Caco-2 (cell line): Measurements from ENCODE around the gene GPR61. TPM values are rescaled to one million over a fixed set of nuclear protein-coding genes. Genes with fewer than 3 reads are reported as not detected.

Experiments
- BruUV-seq: library from RNA; stranded (reverse); fragments of 400-500 nt; replicated peaks from 2 replicates; lab custom pipeline; 2021; lab: Mats Ljungman, UMichigan
- CTCF ChIA-PET: fragments of 300-600 bp; sonication (Branson Sonifier 250); formaldehyde crosslinking; loops from one replicate; lab custom pipeline; 2022; ENCODE audit warnings: antibody characterized with exemption; lab: Charles Lee
- POLR2A ChIA-PET: fragments of 300-600 bp; sonication (Branson Sonifier 250); formaldehyde crosslinking; loops from one replicate; lab custom pipeline; 2022; ENCODE audit warnings: antibody characterized with exemption; lab: Charles Lee
- DNase-seq, 2 experiments: peaks; one replicate each; pipeline versions ENCODE4 v3.0.0 to v3.0.0-alpha.2; 2020 to 2022
- H3K27me3 ChIP-seq: replicated peaks from 2 replicates; pipeline ENCODE4 v1.6.0; 2011; ENCODE audit warnings: low read length; ENCODE audit not compliant: control insufficient read depth, insufficient read depth
- H3K36me3 ChIP-seq: 2 replicates; pipeline ENCODE4 v1.5.1; 2011; ENCODE audit warnings: low read length; ENCODE audit not compliant: control insufficient read depth, insufficient read depth
- H3K4me1 ChIP-seq: fragments of 250-450 bp; sonication (Bioruptor Pico); 2 replicates; pipeline ENCODE4 v1.5.1; 2020; ENCODE audit warnings: mild to moderate bottlenecking
- H3K4me3 ChIP-seq: 2 replicates; pipeline ENCODE4 v1.5.1; 2011; ENCODE audit warnings: low read depth, mild to moderate bottlenecking, control low read depth, low read length
- H3K9me3 ChIP-seq: fragments of 250-450 bp; sonication (Bioruptor Pico); 2 replicates; pipeline ENCODE4 v1.5.1; 2020; ENCODE audit warnings: mild to moderate bottlenecking, moderate library complexity
- H3K27ac Mint-ChIP-seq: one replicate; pipeline ENCODE4 v1.8.0; 2022; ENCODE audit warnings: mixed read lengths; ENCODE audit not compliant: unreplicated experiment
- H3K27me3 Mint-ChIP-seq: one replicate; pipeline ENCODE4 v1.8.0; 2022; ENCODE audit warnings: mixed read lengths; ENCODE audit not compliant: insufficient read depth, unreplicated experiment
- H3K36me3 Mint-ChIP-seq: one replicate; pipeline ENCODE4 v1.8.0; 2022; ENCODE audit warnings: mild to moderate bottlenecking, mixed read lengths; ENCODE audit not compliant: insufficient read depth, unreplicated experiment
- H3K4me1 Mint-ChIP-seq: one replicate; pipeline ENCODE4 v1.8.0; 2022; ENCODE audit warnings: low read depth, mixed read lengths; ENCODE audit not compliant: unreplicated experiment
- H3K4me3 Mint-ChIP-seq: one replicate; pipeline ENCODE4 v1.8.0; 2022; ENCODE audit warnings: mild to moderate bottlenecking, moderate library complexity, mixed read lengths; ENCODE audit not compliant: unreplicated experiment
- H3K9me3 Mint-ChIP-seq: one replicate; pipeline ENCODE4 v1.8.0; 2022; ENCODE audit warnings: mixed read lengths; ENCODE audit not compliant: unreplicated experiment
- intact Hi-C: fragments of 100-400 bp; cut with micrococcal nuclease; formaldehyde crosslinking; loops from one replicate; pipeline ENCODE4 v1.10.0; 2022; ENCODE audit not compliant: unreplicated experiment
- total RNA-seq: library from RNA; stranded (reverse); gene quantifications from 2 replicates; pipeline ENCODE4 v1.2.3, GENCODE V29; 2022
- TF ChIP-seq, protein P1 (sequence below), 2 experiments: fragments of 200-600 bp in 1 of 2; IDR thresholded peaks; 1 replicate in 1 of 2; 2 replicates in 1 of 2; pipeline versions ENCODE4 v1.5.1 to v1.8.0; 2011 to 2022; ENCODE audit warnings: antibody characterized with exemption in 1 of 2, control low read depth in 1 of 2, inconsistent platforms in 1 of 2, low read depth in 1 of 2, low read length in 1 of 2, mild to moderate bottlenecking in 1 of 2, moderate library complexity in 1 of 2; ENCODE audit not compliant: insufficient read depth in 1 of 2, severe bottlenecking in 1 of 2, unreplicated experiment in 1 of 2

GPR61 gene
- total RNA-seq, 1 experiment from 2014 or later: not detected

DNA sequence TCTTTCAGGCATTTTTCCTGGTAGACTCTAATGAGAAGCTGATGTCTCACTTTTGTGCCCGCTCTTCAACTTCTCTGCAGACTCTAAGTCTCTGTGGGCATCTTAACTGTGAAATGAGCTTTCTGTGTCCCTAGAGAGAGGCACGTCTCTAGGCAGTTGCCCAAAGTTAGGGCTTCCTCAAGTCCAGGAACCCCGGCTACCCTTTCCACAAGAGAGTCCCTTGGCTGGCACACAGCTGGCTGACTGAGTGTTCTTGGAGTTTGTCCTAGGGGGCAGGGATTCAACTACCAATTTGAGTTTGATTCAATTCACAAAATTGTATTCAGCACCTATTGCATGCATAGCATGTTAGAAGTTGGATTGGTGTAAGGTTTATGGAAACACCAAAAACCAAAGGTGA is 1.4 kb downstream of the GPR61 start:
- H3K4me1 Mint-ChIP-seq: no peaks in the 10 kb centered on the region
- BruUV-seq: no TSS peak
- intact Hi-C loops: no loop called here

DNA sequence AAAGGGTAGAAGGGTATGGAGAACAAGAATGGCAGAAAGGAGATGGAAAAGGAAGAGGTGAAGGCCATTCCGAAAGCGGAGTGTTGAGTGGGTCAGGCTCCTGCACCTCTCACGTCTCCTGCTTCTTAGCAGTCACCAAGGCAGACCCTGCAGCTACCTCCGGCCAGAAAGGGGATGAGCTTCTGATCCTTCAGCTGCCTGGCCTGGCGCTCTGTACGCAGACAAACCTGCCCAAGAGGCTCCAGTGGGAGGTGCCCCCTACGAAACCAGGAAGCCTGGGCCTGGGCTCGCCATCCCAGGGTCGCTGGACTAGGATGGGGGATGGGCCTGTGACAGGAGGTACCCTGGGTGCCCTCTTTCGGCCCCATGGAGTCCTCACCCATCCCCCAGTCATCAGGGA is 3.0 kb downstream of the GPR61 start:
- intact Hi-C loops: no loop called here
- H3K36me3 Mint-ChIP-seq: peaks cover 3% of the 10 kb centered on the region
- no peaks in the 10 kb centered on the region for H3K4me1 Mint-ChIP-seq
- Histone ChIP-seq H3K27me3 (no peaks in the 10 kb centered on the region), H3K9me3 (no peaks in the 10 kb centered on the region), H3K36me3 (no peaks in the 10 kb centered on the region), H3K4me3 (no peak overlapping the region), H3K4me1 (peaks cover 12% of the 10 kb centered on the region)
- ChIA-PET CTCF (interaction anchor here (1.3 kb wide), 1 partner anchor 13 kb away, joined by 4 read pairs; no protein-coding TSS in a partner anchor), POLR2A (no interaction called here)
- no peaks in the 10 kb centered on the region for H3K9me3 Mint-ChIP-seq
- H3K27ac Mint-ChIP-seq: no peak overlapping the region
- BruUV-seq: no TSS peak
- H3K4me3 Mint-ChIP-seq: no peak overlapping the region
- H3K27me3 Mint-ChIP-seq: peaks cover 9% of the 10 kb centered on the region
- DNase-seq: no peak
- TF ChIP-seq, protein P1, sequence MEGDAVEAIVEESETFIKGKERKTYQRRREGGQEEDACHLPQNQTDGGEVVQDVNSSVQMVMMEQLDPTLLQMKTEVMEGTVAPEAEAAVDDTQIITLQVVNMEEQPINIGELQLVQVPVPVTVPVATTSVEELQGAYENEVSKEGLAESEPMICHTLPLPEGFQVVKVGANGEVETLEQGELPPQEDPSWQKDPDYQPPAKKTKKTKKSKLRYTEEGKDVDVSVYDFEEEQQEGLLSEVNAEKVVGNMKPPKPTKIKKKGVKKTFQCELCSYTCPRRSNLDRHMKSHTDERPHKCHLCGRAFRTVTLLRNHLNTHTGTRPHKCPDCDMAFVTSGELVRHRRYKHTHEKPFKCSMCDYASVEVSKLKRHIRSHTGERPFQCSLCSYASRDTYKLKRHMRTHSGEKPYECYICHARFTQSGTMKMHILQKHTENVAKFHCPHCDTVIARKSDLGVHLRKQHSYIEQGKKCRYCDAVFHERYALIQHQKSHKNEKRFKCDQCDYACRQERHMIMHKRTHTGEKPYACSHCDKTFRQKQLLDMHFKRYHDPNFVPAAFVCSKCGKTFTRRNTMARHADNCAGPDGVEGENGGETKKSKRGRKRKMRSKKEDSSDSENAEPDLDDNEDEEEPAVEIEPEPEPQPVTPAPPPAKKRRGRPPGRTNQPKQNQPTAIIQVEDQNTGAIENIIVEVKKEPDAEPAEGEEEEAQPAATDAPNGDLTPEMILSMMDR (IDR thresholded peaks at IDR 0.05; ENCODE audit: insufficient read depth in 1 of 2, low read depth in 1 of 2, low read length in 1 of 2, severe bottlenecking in 1 of 2, unreplicated experiment in 1 of 2): no peak

More for the DNA sequence above, 1.4 kb downstream of the GPR61 start:
- Histone ChIP-seq H3K36me3 (no peaks in the 10 kb centered on the region), H3K27me3 (no peaks in the 10 kb centered on the region), H3K4me1 (no peaks in the 10 kb centered on the region), H3K9me3 (no peaks in the 10 kb centered on the region), H3K4me3 (no peak overlapping the region)
- TF ChIP-seq, protein P1 (IDR thresholded peaks at IDR 0.05; ENCODE audit: insufficient read depth in 1 of 2, low read depth in 1 of 2, low read length in 1 of 2, severe bottlenecking in 1 of 2, unreplicated experiment in 1 of 2): no peak
- Mint-ChIP-seq H3K27me3 (peaks cover 9% of the 10 kb centered on the region), H3K27ac (no peak overlapping the region), H3K4me3 (no peak overlapping the region), H3K9me3 (no peaks in the 10 kb centered on the region), H3K36me3 (no peaks in the 10 kb centered on the region)
- POLR2A ChIA-PET: no interaction called here
- DNase-seq: no peak
- CTCF ChIA-PET: no interaction called here

DNA sequence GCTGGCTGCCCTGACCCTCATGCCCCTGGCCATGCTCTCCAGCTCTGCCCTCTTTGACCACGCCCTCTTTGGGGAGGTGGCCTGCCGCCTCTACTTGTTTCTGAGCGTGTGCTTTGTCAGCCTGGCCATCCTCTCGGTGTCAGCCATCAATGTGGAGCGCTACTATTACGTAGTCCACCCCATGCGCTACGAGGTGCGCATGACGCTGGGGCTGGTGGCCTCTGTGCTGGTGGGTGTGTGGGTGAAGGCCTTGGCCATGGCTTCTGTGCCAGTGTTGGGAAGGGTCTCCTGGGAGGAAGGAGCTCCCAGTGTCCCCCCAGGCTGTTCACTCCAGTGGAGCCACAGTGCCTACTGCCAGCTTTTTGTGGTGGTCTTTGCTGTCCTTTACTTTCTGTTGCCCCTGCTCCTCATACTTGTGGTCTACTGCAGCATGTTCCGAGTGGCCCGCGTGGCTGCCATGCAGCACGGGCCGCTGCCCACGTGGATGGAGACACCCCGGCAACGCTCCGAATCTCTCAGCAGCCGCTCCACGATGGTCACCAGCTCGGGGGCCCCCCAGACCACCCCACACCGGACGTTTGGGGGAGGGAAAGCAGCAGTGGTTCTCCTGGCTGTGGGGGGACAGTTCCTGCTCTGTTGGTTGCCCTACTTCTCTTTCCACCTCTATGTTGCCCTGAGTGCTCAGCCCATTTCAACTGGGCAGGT is 3.8 kb downstream of the GPR61 start:
- TF ChIP-seq, protein P1 (IDR thresholded peaks at IDR 0.05; ENCODE audit: insufficient read depth in 1 of 2, low read depth in 1 of 2, low read length in 1 of 2, severe bottlenecking in 1 of 2, unreplicated experiment in 1 of 2): no peak
- intact Hi-C loops: no loop called here
- DNase-seq: no peak
- H3K4me1 Mint-ChIP-seq: no peaks in the 10 kb centered on the region
- Histone ChIP-seq H3K36me3 (no peaks in the 10 kb centered on the region), H3K4me3 (no peak overlapping the region), H3K27me3 (no peaks in the 10 kb centered on the region), H3K9me3 (no peaks in the 10 kb centered on the region), H3K4me1 (peaks cover 12% of the 10 kb centered on the region)
- CTCF ChIA-PET: interaction anchor here (0.8 to 1.3 kb wide), 3 partner anchors 14 to 97 kb away, joined by 3 to 4 read pairs (median 4); no protein-coding TSS in a partner anchor
- no peaks in the 10 kb centered on the region for H3K9me3 Mint-ChIP-seq
- no TSS peak for BruUV-seq
- H3K27ac Mint-ChIP-seq: no peak overlapping the region
- POLR2A ChIA-PET: no interaction called here
- peaks cover 9% of the 10 kb centered on the region for H3K27me3 Mint-ChIP-seq
- no peak overlapping the region for H3K4me3 Mint-ChIP-seq
- peaks cover 11% of the 10 kb centered on the region for H3K36me3 Mint-ChIP-seq
